Activated effector memory CD4-positive, alpha-beta T cell treated with Interleukin-2 at 50 U/mL for 16 hours (primary cell): ENCODE measurements around the gene CLCA4.
"Not testable (repeated sequence)": the region's sequence is repeated elsewhere in the genome, so short reads cannot be mapped to it uniquely, and the experiment has no call there.

ENCODE experiments used
- DNase-seq: peaks from one replicate; pipeline ENCODE4 v3.0.0-alpha.2; 2020

The CLCA4 gene

GRCh38 chr1:86537928-86538695 lies 8.8 kb upstream of the CLCA4 start:
- DNase-seq, result no peak

GRCh38 chr1:86538775-86539174 lies 8.1 kb upstream of the CLCA4 start:
- DNase-seq, result no peak

GRCh38 chr1:86541859-86542258 lies 5.0 kb upstream of the CLCA4 start:
- DNase-seq, result no peak

- DNase-seq, result no peak
These were observed 4.2 kb upstream of the CLCA4 start for GRCh38 chr1:86542631-86543030.

GRCh38 chr1:86548839-86549238 lies 2.0 kb downstream of the CLCA4 start:
- DNase-seq, result no peak

- DNase-seq, result no peak
These were observed 4.4 kb downstream of the CLCA4 start for GRCh38 chr1:86551305-86551704.

- no peak for DNase-seq
These were observed 5.5 kb downstream of the CLCA4 start for GRCh38 chr1:86552376-86552775.

- DNase-seq, result no peak
These were observed 10.9 kb downstream of the CLCA4 start for GRCh38 chr1:86557739-86558138.

GRCh38 chr1:86563849-86564248 lies 17.0 kb downstream of the CLCA4 start:
- no peak for DNase-seq

- no peak for DNase-seq
These were observed 20.5 kb downstream of the CLCA4 start for GRCh38 chr1:86567341-86567740.

- no peak for DNase-seq
These were observed 21.0 kb downstream of the CLCA4 start for GRCh38 chr1:86567878-86568277.

GRCh38 chr1:86573763-86574484 lies 27.0 kb downstream of the CLCA4 start:
- DNase-seq, result no peak

GRCh38 chr1:86581231-86581630 lies 34.4 kb downstream of the CLCA4 start:
- no peak for DNase-seq

- no peak for DNase-seq
These were observed 35.3 kb downstream of the CLCA4 start for GRCh38 chr1:86582161-86582560.

GRCh38 chr1:86583032-86583431 lies 36.2 kb downstream of the CLCA4 start:
- DNase-seq, result no peak

GRCh38 chr1:86583593-86583992 lies 36.7 kb downstream of the CLCA4 start:
- no peak for DNase-seq

- DNase-seq, result no peak
These were observed 47.4 kb downstream of the CLCA4 start for GRCh38 chr1:86594284-86594770.

- DNase-seq, result no peak
These were observed 49.3 kb downstream of the CLCA4 start for GRCh38 chr1:86596224-86596623.

GRCh38 chr1:86596741-86597290 lies 49.9 kb downstream of the CLCA4 start:
- no peak for DNase-seq

GRCh38 chr1:86606080-86606479 lies 59.2 kb downstream of the CLCA4 start:
- not testable (repeated sequence) for DNase-seq

GRCh38 chr1:86616433-86616832 lies 69.6 kb downstream of the CLCA4 start:
- no peak for DNase-seq

- DNase-seq, result no peak
These were observed 70.0 kb downstream of the CLCA4 start for GRCh38 chr1:86616871-86617270.

- no peak for DNase-seq
These were observed 71.5 kb downstream of the CLCA4 start for GRCh38 chr1:86618358-86618757.

GRCh38 chr1:86619313-86619712 lies 72.4 kb downstream of the CLCA4 start:
- DNase-seq, result no peak
